Ovary (tissue), 9 donors: Measurements from ENCODE around the gene RALGPS2. TPM values are rescaled to one million over a fixed set of nuclear protein-coding genes. Genes with fewer than 3 reads are reported as not detected.

ENCODE experiments used
- DNase-seq, 5 donors: peaks; one replicate each; pipeline ENCODE4 v3.0.0-alpha.2; 2019 to 2020
- H3K27ac ChIP-seq, 2 donors: fragments of 200-600 bp; one replicate each; pipeline versions ENCODE4 v1.5.1 to v1.8.0; 2019 to 2022
- H3K27me3 ChIP-seq: fragments of 200-600 bp; one replicate; pipeline ENCODE4 v1.8.0; 2022
- H3K36me3 ChIP-seq: fragments of 200-600 bp; sonication (generic); one replicate; pipeline ENCODE4 v1.5.1; 2019
- H3K4me1 ChIP-seq: one replicate; pipeline ENCODE4 v1.8.1; 2013; ENCODE audit warnings: mild to moderate bottlenecking, moderate library complexity; ENCODE audit not compliant: insufficient read depth
- H3K4me3 ChIP-seq: fragments of 200-600 bp; sonication (generic); one replicate; pipeline ENCODE4 v1.5.1; 2017
- H3K9me3 ChIP-seq, 2 donors: fragments of 200-600 bp in 1 of 2; sonication (generic) in 1 of 2; one replicate each; pipeline versions ENCODE4 v1.5.1 to v1.8.1; 2013 to 2019; ENCODE audit warnings: mild to moderate bottlenecking in 1 of 2, moderate library complexity in 1 of 2
- CTCF ChIP-seq, 3 donors: fragments of 450-650 bp in 2 of 3; fragments of 200-600 bp in 1 of 3; IDR thresholded peaks; one replicate each; pipeline versions ENCODE4 v1.5.1 to v1.8.0; 2016 to 2022; ENCODE audit warnings: antibody characterized with exemption in 3 of 3, mild to moderate bottlenecking in 1 of 3
- EP300 ChIP-seq: sonication (generic); formaldehyde crosslinking; IDR thresholded peaks from one replicate; pipeline ENCODE4 v1.6.1; 2017; ENCODE audit warnings: antibody characterized with exemption
- POLR2A ChIP-seq: fragments of 450-650 bp; IDR thresholded peaks from one replicate; pipeline ENCODE4 v1.6.1; 2017; ENCODE audit warnings: antibody characterized with exemption, mild to moderate bottlenecking, moderate library complexity
- WGBS, 3 donors: extraction: QIAGEN DNeasy Blood & Tissue Kit in 1 of 3; methylation state at CpG; one replicate each; pipeline versions ENCODE4 v1.1.5 to v1.1.7; 2013 to 2017; 5-methylcytosine and 5-hydroxymethylcytosine counted together
- intact Hi-C, 4 donors: fragments of 100-400 bp; cut with DNase I; formaldehyde crosslinking; loops; one replicate each; pipeline versions ENCODE4 v1.11.0 to v1.15.1; 2022 to 2023
- polyA plus RNA-seq, 2 donors: library from polyadenylated mRNA; stranded (reverse); fragments of 200-250 nt in 1 of 2; fragments of 350-450 nt in 1 of 2; fragmentation: Illumina TruSeq in 1 of 2; extraction: RNeasy Lipid Tissue Mini Kit (QIAGEN cat#74804) in 1 of 2; gene quantifications; one replicate each; pipeline ENCODE4 v1.2.3, GENCODE V29; 2013 to 2014
- total RNA-seq, 7 donors: library from RNA; depleted of rRNA in 2 of 7; stranded (reverse); fragments of >200 nt in 2 of 7; fragmentation: NEBNext Ultra II Directional in 3 of 7; extraction: Animal tissue kit (Norgen Biotek cat#: 25700) in 3 of 7; gene quantifications; one replicate each; pipeline versions ENCODE4 v1.1.0 to v1.2.4, GENCODE V29; 2016 to 2023
- donor health status: DM: no; HTN: no; CAD: no; lungs with moderate emphysema.
- donor health status: DM: no; HTN: no; CAD: no.
- donor health status: Bipolar disorder and iron deficiency.
- donor health status: DM: yes; HTN: yes; CAD: no.
- donor health status: DM: no; HTN: no; CAD: no.
- donor health status: DM: yes; HTN: yes; CAD: no.

The RALGPS2 gene
- total and polyA plus RNA-seq, 9 donors, result 6.4 to 43.4 (median 25.0) TPM

- intact Hi-C loops, result no loop called here
- TF ChIP-seq EP300 (no peak), POLR2A (no peak), CTCF (IDR thresholded peaks at IDR 0.05) (no peak)
- no peak for DNase-seq
- H3K36me3 ChIP-seq, result no peaks in the 10 kb centered on the region
- peaks cover 15% of the 10 kb centered on the region for H3K4me1 ChIP-seq
- H3K4me3 ChIP-seq, result no peak overlapping the region
- 94 to 95% (median 95%) methylated on average over 4 of the region's 4 CpGs for WGBS, 3 donors
- no peaks in the 10 kb centered on the region for H3K27me3 ChIP-seq
- peaks cover 0 to 3% of the 10 kb centered on the region in 2 donors for H3K9me3 ChIP-seq
- H3K27ac ChIP-seq, result no peak overlapping the region
These were observed 203.0 kb downstream of the RALGPS2 start for GRCh38 chr1:178928041-178928440.

- H3K36me3 ChIP-seq, result no peaks in the 10 kb centered on the region
- 75 to 93% (median 80%) methylated on average over 1 of the region's 1 CpG for WGBS, 3 donors
- H3K4me3 ChIP-seq, result no peak overlapping the region
- H3K27ac ChIP-seq, result no peak overlapping the region
- DNase-seq, result no peak
- intact Hi-C loops, result no loop called here
- peaks cover 0 to 3% of the 10 kb centered on the region in 2 donors for H3K9me3 ChIP-seq
- no peaks in the 10 kb centered on the region for H3K27me3 ChIP-seq
- H3K4me1 ChIP-seq, result peaks cover 23% of the 10 kb centered on the region
- TF ChIP-seq CTCF (IDR thresholded peaks at IDR 0.05) (no peak), POLR2A (no peak), EP300 (no peak)
These were observed 203.9 kb downstream of the RALGPS2 start for GRCh38 chr1:178928976-178929375.

- Histone ChIP-seq H3K9me3 (peaks cover 0 to 3% of the 10 kb centered on the region in 2 donors), H3K4me3 (no peak overlapping the region), H3K27ac (peak overlapping the region; percentile 38 to 89), H3K27me3 (no peaks in the 10 kb centered on the region), H3K4me1 (peaks cover 34% of the 10 kb centered on the region), H3K36me3 (no peaks in the 10 kb centered on the region)
- 7 to 8% (median 8%) methylated on average over 9 of the region's 9 CpGs for WGBS, 3 donors
- peak; percentile 85 to 95 (median 92) for DNase-seq
- intact Hi-C loops, result loop anchor here in 3 of 4 donors (5.0 to 10.0 kb wide), 3 partner anchors 65 to 117 kb away; no protein-coding TSS in a partner anchor
- TF ChIP-seq POLR2A (peak; percentile 43), CTCF (IDR thresholded peaks at IDR 0.05) (no peak), EP300 (peak; percentile 93)
These were observed 207.0 kb downstream of the RALGPS2 start for GRCh38 chr1:178931858-178932551.

GRCh38 chr1:178932552-178932906 is 207.5 kb downstream of the RALGPS2 start:
- intact Hi-C loops, result loop anchor here in 3 of 4 donors (5.0 to 10.0 kb wide), 3 partner anchors 65 to 118 kb away; no protein-coding TSS in a partner anchor
- H3K4me3 ChIP-seq, result no peak overlapping the region
- H3K4me1 ChIP-seq, result peaks cover 34% of the 10 kb centered on the region
- TF ChIP-seq CTCF (IDR thresholded peaks at IDR 0.05) (no peak), POLR2A (peak; percentile 15)
- H3K27me3 ChIP-seq, result no peaks in the 10 kb centered on the region
- no peak for DNase-seq
- H3K27ac ChIP-seq, result peak overlapping the region in 1 of 2 donors; percentile 53
- H3K36me3 ChIP-seq, result no peaks in the 10 kb centered on the region
- 40 to 56% (median 50%) methylated on average over 4 of the region's 4 CpGs for WGBS, 3 donors
- H3K9me3 ChIP-seq, result peaks cover 0 to 3% of the 10 kb centered on the region in 2 donors
